HEK293T (cell line): ENCODE measurements around the gene OXTR.

Experiments used
- CTCF ChIA-PET: fragments of 350-600 bp; formaldehyde crosslinking; extraction: SDS; loops from one replicate; lab custom pipeline; 2021; ENCODE audit warnings: antibody characterized with exemption, inconsistent platforms; lab: Yijun Ruan, JAX
- POLR2A ChIA-PET: fragments of 350-600 bp; formaldehyde crosslinking; extraction: SDS; loops from one replicate; lab custom pipeline; 2020; ENCODE audit warnings: antibody characterized with exemption, inconsistent platforms; lab: Yijun Ruan, JAX
- DNase-seq: peaks from one replicate; pipeline ENCODE4 v3.0.0; 2012; ENCODE audit warnings: mixed read lengths; ENCODE audit errors: extremely low spot score
- ARNT ChIP-seq: fragments of 450-650 bp; IDR thresholded peaks from 2 replicates; pipeline ENCODE4 v1.6.1; 2017; ENCODE audit warnings: mild to moderate bottlenecking
- BHLHE40 ChIP-seq: fragments of 450-650 bp; IDR thresholded peaks from 2 replicates; pipeline ENCODE4 v1.6.1; 2016; ENCODE audit warnings: mild to moderate bottlenecking, moderate library complexity, borderline replicate concordance
- CTBP1 ChIP-seq: fragments of 450-650 bp; IDR thresholded peaks from 2 replicates; pipeline ENCODE4 v1.6.1; 2016; ENCODE audit warnings: borderline replicate concordance
- ELF4 ChIP-seq: fragments of 450-650 bp; IDR thresholded peaks from 2 replicates; pipeline ENCODE4 v1.6.1; 2017; ENCODE audit warnings: antibody characterized with exemption
- FOXA1 ChIP-seq: fragments of 450-650 bp; IDR thresholded peaks from 2 replicates; pipeline ENCODE4 v1.6.1; 2016; ENCODE audit warnings: mild to moderate bottlenecking
- FOXK2 ChIP-seq: fragments of 450-650 bp; IDR thresholded peaks from 2 replicates; pipeline ENCODE4 v1.6.1; 2016; ENCODE audit warnings: mild to moderate bottlenecking
- FOXM1 ChIP-seq: fragments of 450-650 bp; IDR thresholded peaks from 2 replicates; pipeline ENCODE4 v1.6.1; 2017; ENCODE audit warnings: mild to moderate bottlenecking, borderline replicate concordance
- HDGF ChIP-seq: fragments of 450-650 bp; IDR thresholded peaks from 2 replicates; pipeline ENCODE4 v1.6.1; 2017; ENCODE audit warnings: antibody characterized with exemption, borderline replicate concordance
- L3MBTL2 ChIP-seq: fragments of 450-650 bp; conservative IDR thresholded peaks from 2 replicates; pipeline ENCODE4 v1.6.1; 2016; ENCODE audit warnings: mild to moderate bottlenecking
- LEF1 ChIP-seq: fragments of 450-650 bp; IDR thresholded peaks from 2 replicates; pipeline ENCODE4 v1.6.1; 2017; ENCODE audit warnings: mild to moderate bottlenecking, borderline replicate concordance
- NFRKB ChIP-seq: fragments of 450-650 bp; IDR thresholded peaks from 2 replicates; pipeline ENCODE4 v1.6.1; 2016; ENCODE audit warnings: mild to moderate bottlenecking, moderate library complexity
- PKNOX1 ChIP-seq: fragments of 450-650 bp; IDR thresholded peaks from 2 replicates; pipeline ENCODE4 v1.6.1; 2016
- SP1 ChIP-seq: fragments of 450-650 bp; IDR thresholded peaks from 2 replicates; pipeline ENCODE4 v1.6.1; 2017
- SUZ12 ChIP-seq: fragments of 450-650 bp; IDR thresholded peaks from 2 replicates; pipeline ENCODE4 v1.6.1; 2016; ENCODE audit warnings: mild to moderate bottlenecking
- TARDBP ChIP-seq: fragments of 450-650 bp; IDR thresholded peaks from 2 replicates; pipeline ENCODE4 v1.6.1; 2016
- ZNF384 ChIP-seq: fragments of 450-650 bp; IDR thresholded peaks from 2 replicates; pipeline ENCODE4 v1.6.1; 2016

Gene OXTR

DNA sequence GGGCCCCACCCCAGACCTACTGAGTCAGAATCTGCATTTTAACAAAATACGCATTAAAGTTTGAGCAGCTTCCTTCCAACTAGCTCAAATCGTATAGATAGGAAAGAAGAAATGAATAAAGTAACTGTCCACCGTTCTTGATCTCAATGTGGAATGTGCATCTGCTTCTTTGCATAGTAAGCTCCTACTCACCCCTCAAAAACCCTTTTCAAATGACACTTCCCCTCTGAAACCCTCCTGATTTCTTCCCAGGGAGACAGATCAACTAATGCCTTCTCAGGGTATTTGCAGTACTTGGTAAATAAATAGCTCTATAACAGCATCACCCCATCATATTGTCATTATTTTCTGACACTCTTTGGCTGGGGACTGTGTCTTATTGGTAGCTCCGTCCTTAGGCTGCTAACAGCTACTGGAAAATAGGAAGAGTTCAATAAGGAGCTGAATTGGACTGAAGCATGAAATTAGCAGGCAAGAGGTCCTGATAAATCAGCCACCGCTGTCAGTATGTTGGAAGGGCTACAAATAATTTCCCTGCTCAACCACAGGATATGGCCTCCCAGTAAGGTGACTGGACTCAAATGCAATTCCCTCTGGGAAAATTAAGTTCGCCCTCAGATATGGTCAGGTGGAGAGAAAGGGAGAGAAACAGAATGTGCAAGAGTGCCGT lies 10.2 kb downstream of the OXTR start:
- no peak for DNase-seq
- POLR2A ChIA-PET: no interaction called here
- CTCF ChIA-PET: interaction anchor here (0.9 kb wide), 1 partner anchor 10 kb away, joined by 3 read pairs; the partner anchor contains the start of gene OXTR
- TF ChIP-seq FOXM1 (no peak), FOXA1 (no peak), SP1 (no peak), CTBP1 (no peak), BHLHE40 (no peak), HDGF (no peak), SUZ12 (no peak), ARNT (no peak), LEF1 (no peak)

DNA sequence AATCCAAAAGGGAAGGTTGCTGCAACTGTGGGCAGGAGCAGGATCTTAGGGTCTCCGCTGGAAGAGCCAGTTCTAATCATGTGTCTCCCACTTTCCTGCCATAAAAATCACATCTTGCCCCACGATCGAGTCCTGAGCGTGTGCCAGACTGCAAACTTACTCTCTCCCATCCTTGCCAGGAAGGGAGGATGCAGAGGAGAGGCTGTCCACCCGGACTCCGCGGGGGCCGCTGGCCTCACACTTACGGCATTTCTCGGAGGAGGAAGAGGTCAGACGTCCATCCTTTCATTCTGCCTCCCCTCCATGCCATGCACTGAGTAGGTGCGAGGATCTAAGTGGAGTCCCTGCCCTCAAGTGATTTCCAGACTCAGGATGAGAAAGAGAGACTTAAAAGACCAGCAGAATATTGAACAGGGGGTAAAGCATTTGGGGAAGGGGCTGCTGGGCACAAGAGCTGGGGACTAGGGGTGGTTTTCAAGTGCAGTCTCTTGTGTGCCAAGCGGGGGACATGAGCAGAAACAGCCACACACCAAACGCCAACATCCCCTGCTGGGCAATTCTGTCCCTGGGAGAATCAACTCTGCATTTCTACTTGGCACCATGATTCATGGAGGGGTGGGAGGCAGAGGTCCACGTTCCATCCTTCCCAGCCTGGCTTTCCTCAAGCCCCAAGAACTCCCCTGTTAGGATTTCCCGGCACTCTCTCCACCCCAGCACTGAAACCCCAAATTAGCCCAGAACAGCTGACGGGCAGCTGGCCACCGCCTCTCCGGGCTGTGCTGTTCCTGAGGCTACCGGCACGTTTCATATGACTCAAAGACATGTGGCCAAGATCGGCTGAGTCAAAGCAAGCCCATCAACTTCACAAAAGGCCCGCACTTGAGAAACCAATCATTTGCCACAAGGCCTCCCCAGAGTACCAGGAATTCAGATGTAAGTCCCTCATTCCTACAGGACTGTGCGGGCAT lies 11.6 kb downstream of the OXTR start:
- ChIA-PET POLR2A (no interaction called here), CTCF (no interaction called here)
- TF ChIP-seq FOXM1 (no peak), CTBP1 (no peak), FOXA1 (no peak), FOXK2 (no peak), ZNF384 (no peak), ARNT (no peak), SUZ12 (no peak), SP1 (no peak), PKNOX1 (no peak), NFRKB (no peak), BHLHE40 (no peak), L3MBTL2 (no peak), HDGF (no peak), ELF4 (no peak), LEF1 (no peak)
- DNase-seq: no peak

- ChIA-PET CTCF (no interaction called here), POLR2A (no interaction called here)
- no peak for DNase-seq
- no peak for TF ChIP-seq CTBP1
- TF ChIP-seq SP1: no peak
- TF ChIP-seq TARDBP: no peak
- TF ChIP-seq HDGF: no peak
- TF ChIP-seq ZNF384: no peak
- TF ChIP-seq NFRKB: no peak
- TF ChIP-seq FOXK2: no peak
Observed at GRCh38 chr3:8756671-8757070, 12.7 kb downstream of the OXTR start.

DNA sequence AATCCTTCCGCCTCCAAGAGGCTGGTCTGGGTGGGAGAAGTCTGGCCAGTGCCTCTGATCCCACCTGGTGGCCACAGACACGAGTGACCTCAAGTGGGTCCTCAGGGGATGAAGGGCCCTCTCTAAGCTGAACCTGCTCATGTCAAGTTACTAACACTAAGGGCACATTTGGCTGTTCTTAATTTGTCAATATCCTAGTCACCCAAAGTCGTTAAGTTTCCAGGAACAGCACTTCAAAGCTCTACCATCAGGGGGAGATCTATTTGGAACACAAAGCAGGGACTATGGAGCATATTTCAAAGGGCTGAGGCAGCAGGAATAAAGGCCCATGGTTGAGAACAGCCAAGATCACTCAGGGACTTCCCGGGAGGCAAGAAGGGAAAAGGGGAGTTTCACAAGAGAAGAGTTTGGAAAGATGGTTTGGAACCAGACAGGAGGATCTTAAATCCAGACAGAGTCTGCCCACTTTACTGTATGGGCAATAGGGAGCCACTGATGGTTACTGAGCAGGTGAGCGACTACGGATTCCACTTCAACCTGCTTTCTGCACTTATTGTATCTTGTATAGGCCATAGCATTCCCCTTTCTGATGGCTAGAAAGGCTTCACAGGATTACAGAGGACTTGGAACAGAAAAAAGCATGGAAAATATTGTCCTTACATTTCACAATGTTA lies 13.7 kb downstream of the OXTR start:
- ChIA-PET POLR2A (no interaction called here), CTCF (interaction anchor here (1.6 kb wide), 1 partner anchor 14 kb away, joined by 5 read pairs; the partner anchor contains the start of gene OXTR)
- peak; percentile 9 for DNase-seq
- TF ChIP-seq FOXK2: no peak
- TF ChIP-seq FOXM1: no peak
- TF ChIP-seq FOXA1: no peak
- TF ChIP-seq SUZ12: no peak
- TF ChIP-seq PKNOX1: no peak
- TF ChIP-seq CTBP1: no peak
- no peak for TF ChIP-seq LEF1

DNA sequence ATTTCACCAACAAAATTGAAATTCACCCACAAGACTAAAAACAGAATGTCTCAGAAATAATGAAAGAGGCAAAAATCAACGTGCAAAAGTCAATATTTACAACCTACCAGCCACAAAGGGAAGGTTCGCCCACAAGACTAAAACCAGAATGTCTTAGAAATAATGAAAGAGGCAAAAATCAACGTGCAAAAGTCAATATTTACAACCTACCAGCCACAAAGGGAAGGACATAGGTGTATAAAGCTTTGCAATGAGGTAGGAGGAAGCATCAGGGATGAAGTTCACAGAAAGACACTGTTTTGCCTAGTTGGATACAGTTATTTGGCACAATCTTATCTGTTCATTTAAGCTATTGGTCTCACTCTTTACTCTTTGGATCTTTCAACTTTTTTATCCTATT lies 14.3 kb downstream of the OXTR start:
- CTCF ChIA-PET: interaction anchor here (1.6 kb wide), 1 partner anchor 15 kb away, joined by 5 read pairs; the partner anchor contains the start of gene OXTR
- DNase-seq: no peak
- TF ChIP-seq BHLHE40 (no peak), SUZ12 (no peak), ELF4 (no peak), ARNT (no peak), HDGF (no peak), NFRKB (no peak), TARDBP (no peak), L3MBTL2 (no peak), LEF1 (no peak), PKNOX1 (no peak)
- POLR2A ChIA-PET: no interaction called here

DNA sequence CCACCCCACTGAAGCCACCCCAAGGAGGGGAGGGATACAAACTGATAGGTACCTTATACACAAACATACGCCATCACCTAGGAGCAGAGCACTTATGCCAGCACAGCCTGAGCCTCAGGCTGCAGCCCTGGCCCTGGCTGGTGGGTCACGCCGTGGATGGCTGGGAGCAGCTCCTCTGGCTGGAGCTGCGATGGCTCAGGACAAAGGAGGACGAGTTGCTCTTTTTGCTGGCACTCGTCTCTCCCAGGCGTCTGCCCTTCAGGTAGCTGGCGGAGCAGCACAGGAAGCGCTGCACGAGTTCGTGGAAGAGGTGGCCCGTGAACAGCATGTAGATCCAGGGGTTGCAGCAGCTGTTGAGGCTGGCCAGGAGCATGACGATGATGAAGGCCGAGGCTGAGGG lies 16.6 kb downstream of the OXTR start:
- DNase-seq: no peak
- CTCF ChIA-PET: no interaction called here
- POLR2A ChIA-PET: no interaction called here
- TF ChIP-seq TARDBP (no peak), HDGF (no peak), CTBP1 (no peak), FOXK2 (no peak), ARNT (no peak), ELF4 (no peak), PKNOX1 (no peak), ZNF384 (no peak), L3MBTL2 (no peak), SUZ12 (no peak), SP1 (no peak), BHLHE40 (no peak), NFRKB (no peak), FOXM1 (no peak), FOXA1 (no peak), LEF1 (no peak)
